ENCODE data around the gene SYTL2.

The SYTL2 gene

DNA sequence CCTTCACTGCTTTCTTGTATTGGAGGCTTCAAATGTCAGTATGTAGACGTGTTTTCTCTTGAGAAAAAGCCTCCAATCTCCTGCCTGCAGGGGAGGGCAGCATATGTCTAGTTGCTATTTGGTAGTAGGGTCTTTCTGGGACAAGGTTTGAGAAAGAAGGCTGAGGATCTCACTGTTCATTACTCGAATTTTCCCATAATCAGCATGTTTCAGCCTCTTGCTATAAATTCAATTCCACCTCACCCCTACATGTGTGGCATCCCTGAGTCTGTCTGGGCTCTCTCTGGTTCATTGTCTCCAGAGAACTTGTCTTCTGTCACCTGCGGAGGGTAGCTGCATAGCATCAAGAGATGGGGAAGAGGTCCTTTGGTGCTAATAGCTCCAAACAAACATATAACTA, 24.8 kb upstream of the SYTL2 start:
- no peak overlapping the region for H2AFZ ChIP-seq (ENCODE audit: low read length)
- H3K9me3 ChIP-seq (ENCODE audit: low read length), result no peaks in the 10 kb centered on the region
- H3K4me2 ChIP-seq (ENCODE audit: low read length), result no peak overlapping the region
- no peaks in the 10 kb centered on the region for H3K79me2 ChIP-seq (ENCODE audit: insufficient read depth, low read length)
- TF ChIP-seq EZH2 (IDR thresholded peaks at IDR 0.05; ENCODE audit: borderline replicate concordance, low read length), result no peak
- TF ChIP-seq, protein P1, sequence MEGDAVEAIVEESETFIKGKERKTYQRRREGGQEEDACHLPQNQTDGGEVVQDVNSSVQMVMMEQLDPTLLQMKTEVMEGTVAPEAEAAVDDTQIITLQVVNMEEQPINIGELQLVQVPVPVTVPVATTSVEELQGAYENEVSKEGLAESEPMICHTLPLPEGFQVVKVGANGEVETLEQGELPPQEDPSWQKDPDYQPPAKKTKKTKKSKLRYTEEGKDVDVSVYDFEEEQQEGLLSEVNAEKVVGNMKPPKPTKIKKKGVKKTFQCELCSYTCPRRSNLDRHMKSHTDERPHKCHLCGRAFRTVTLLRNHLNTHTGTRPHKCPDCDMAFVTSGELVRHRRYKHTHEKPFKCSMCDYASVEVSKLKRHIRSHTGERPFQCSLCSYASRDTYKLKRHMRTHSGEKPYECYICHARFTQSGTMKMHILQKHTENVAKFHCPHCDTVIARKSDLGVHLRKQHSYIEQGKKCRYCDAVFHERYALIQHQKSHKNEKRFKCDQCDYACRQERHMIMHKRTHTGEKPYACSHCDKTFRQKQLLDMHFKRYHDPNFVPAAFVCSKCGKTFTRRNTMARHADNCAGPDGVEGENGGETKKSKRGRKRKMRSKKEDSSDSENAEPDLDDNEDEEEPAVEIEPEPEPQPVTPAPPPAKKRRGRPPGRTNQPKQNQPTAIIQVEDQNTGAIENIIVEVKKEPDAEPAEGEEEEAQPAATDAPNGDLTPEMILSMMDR (IDR thresholded peaks at IDR 0.05; ENCODE audit: low read length), result no peak
- H3K9ac ChIP-seq (ENCODE audit: low read length), result no peak overlapping the region
- H3K27me3 ChIP-seq (ENCODE audit: insufficient read depth, low read length), result no peaks in the 10 kb centered on the region
- no peak overlapping the region for H3K4me3 ChIP-seq (ENCODE audit: low read depth, low read length, poor library complexity, severe bottlenecking)
- H3K4me1 ChIP-seq (ENCODE audit: insufficient read depth, low read length, severe bottlenecking), result no peaks in the 10 kb centered on the region
- H4K20me1 ChIP-seq (ENCODE audit: insufficient read depth, low read length), result no peaks in the 10 kb centered on the region
- H3K27ac ChIP-seq (ENCODE audit: low read depth, low read length, poor library complexity, severe bottlenecking), result no peak overlapping the region
- H3F3A ChIP-seq (ENCODE audit: insufficient read depth, low read length), result no peaks in the 10 kb centered on the region
- no peaks in the 10 kb centered on the region for H3K9me2 ChIP-seq (ENCODE audit: low read depth, low read length)
- no peaks in the 10 kb centered on the region for H3K36me3 ChIP-seq (ENCODE audit: insufficient read depth, low read length)

DNA sequence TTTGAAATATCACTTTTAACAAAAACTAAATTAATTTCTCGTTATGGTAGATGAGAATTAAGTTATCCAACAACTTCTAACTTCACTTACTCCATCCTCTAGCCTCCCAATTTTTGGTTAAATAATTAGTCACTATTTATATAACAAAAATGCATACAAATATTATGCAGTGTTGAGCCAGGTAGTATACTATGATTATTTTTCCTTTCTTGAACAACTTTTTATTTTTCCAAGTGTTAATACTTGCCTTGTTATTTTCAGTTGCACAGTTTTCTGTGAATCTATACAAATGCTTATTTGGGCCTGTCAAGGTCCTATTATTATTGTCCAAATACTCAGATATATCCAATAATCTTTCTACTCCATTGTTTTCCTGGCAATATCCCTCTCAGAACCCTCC, 24.3 kb upstream of the SYTL2 start:
- no peaks in the 10 kb centered on the region for H4K20me1 ChIP-seq (ENCODE audit: insufficient read depth, low read length)
- H3K4me3 ChIP-seq (ENCODE audit: low read depth, low read length, poor library complexity, severe bottlenecking), result no peak overlapping the region
- no peak overlapping the region for H2AFZ ChIP-seq (ENCODE audit: low read length)
- no peaks in the 10 kb centered on the region for H3K9me3 ChIP-seq (ENCODE audit: low read length)
- H3K4me1 ChIP-seq (ENCODE audit: insufficient read depth, low read length, severe bottlenecking), result no peaks in the 10 kb centered on the region
- no peaks in the 10 kb centered on the region for H3K9me2 ChIP-seq (ENCODE audit: low read depth, low read length)
- TF ChIP-seq, protein P1 (IDR thresholded peaks at IDR 0.05; ENCODE audit: low read length), result no peak
- no peak for TF ChIP-seq EZH2 (IDR thresholded peaks at IDR 0.05; ENCODE audit: borderline replicate concordance, low read length)
- H3K4me2 ChIP-seq (ENCODE audit: low read length), result no peak overlapping the region
- no peaks in the 10 kb centered on the region for H3K36me3 ChIP-seq (ENCODE audit: insufficient read depth, low read length)
- H3F3A ChIP-seq (ENCODE audit: insufficient read depth, low read length), result no peaks in the 10 kb centered on the region
- no peak overlapping the region for H3K9ac ChIP-seq (ENCODE audit: low read length)
- no peaks in the 10 kb centered on the region for H3K79me2 ChIP-seq (ENCODE audit: insufficient read depth, low read length)
- H3K27me3 ChIP-seq (ENCODE audit: insufficient read depth, low read length), result no peaks in the 10 kb centered on the region
- no peak overlapping the region for H3K27ac ChIP-seq (ENCODE audit: low read depth, low read length, poor library complexity, severe bottlenecking)

DNA sequence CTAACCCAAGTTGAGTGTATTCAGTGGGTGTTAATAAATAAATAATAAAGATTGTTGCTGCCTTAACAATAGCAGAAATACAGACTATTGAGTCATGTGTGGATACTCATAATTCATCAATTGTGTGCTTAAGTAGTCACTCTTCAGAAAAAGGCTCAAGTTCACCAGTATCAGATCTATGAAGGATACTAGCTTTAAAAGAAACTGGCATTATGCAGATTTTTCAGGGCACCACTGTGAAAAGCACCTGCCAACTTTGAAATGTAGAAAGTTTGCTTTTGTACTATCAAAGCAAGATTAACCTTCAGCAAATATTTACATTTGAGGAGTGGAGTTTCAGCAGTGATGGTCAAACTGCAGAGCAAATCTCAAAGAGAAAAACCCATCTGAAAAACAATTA, 20.1 kb upstream of the SYTL2 start:
- H3K9ac ChIP-seq (ENCODE audit: low read length), result no peak overlapping the region
- H3F3A ChIP-seq (ENCODE audit: insufficient read depth, low read length), result no peaks in the 10 kb centered on the region
- no peaks in the 10 kb centered on the region for H4K20me1 ChIP-seq (ENCODE audit: insufficient read depth, low read length)
- no peaks in the 10 kb centered on the region for H3K4me1 ChIP-seq (ENCODE audit: insufficient read depth, low read length, severe bottlenecking)
- H3K36me3 ChIP-seq (ENCODE audit: insufficient read depth, low read length), result no peaks in the 10 kb centered on the region
- no peaks in the 10 kb centered on the region for H3K27me3 ChIP-seq (ENCODE audit: insufficient read depth, low read length)
- no peak overlapping the region for H2AFZ ChIP-seq (ENCODE audit: low read length)
- no peak overlapping the region for H3K4me2 ChIP-seq (ENCODE audit: low read length)
- no peak overlapping the region for H3K27ac ChIP-seq (ENCODE audit: low read depth, low read length, poor library complexity, severe bottlenecking)
- H3K9me2 ChIP-seq (ENCODE audit: low read depth, low read length), result no peaks in the 10 kb centered on the region
- no peaks in the 10 kb centered on the region for H3K9me3 ChIP-seq (ENCODE audit: low read length)
- no peak overlapping the region for H3K4me3 ChIP-seq (ENCODE audit: low read depth, low read length, poor library complexity, severe bottlenecking)
- no peaks in the 10 kb centered on the region for H3K79me2 ChIP-seq (ENCODE audit: insufficient read depth, low read length)
- TF ChIP-seq EZH2 (IDR thresholded peaks at IDR 0.05; ENCODE audit: borderline replicate concordance, low read length), result no peak
- TF ChIP-seq, protein P1 (IDR thresholded peaks at IDR 0.05; ENCODE audit: low read length), result no peak

Data from OCI-LY1 (cell line).